ENCODE measurements around the gene MAD2L2. TPM values are rescaled to one million over a fixed set of nuclear protein-coding genes. Genes with fewer than 3 reads are reported as not detected.

MAD2L2 gene
- total RNA-seq, 1 experiment from 2014 or later: 127 TPM

DNA sequence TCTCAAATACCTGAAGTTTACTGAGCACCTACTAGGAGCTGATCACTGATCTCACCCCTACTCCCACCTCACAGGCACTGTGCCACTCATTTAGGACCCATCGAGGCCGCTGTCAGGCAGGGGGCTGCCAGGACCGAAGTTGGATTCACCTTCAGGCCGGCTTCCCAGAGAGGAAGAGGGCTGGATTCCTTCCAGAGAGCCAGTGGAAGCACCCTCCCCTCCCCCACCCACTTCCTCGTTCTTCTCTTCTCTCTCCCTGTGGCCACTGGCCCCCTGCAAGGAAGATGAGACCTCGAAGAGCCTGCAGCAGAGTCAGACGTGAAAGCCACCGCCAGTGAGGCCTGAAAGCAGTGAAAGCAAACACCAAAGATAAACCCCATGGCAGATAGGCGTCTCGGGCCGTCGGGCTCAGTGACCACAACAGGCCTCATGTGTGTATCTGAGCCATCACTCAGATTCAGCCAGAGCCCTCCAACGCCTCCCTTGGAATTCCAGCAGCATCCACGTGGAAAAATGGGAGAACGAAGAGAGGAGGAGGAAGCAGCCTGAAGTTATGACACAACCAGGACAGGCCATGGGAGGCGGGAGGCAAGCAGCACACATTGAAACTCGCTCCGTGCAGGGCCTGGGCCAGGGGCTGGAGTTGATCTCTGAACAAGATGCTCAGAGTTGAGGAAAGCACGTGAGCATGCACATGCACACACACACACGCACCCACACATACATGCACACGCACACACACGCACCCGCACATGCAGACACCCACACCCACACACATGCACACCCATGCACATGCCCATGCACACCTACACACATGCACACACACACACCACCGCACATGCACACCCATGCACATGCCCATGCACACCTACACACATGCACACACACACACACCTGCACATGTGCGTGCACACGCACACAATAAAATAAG, 48.8 kb upstream of the MAD2L2 start:
- POLR2A ChIA-PET (ENCODE audit: unreplicated experiment): no interaction called here
- no peak overlapping the region for H3K4me3 ChIP-seq (ENCODE audit: low read length)
- H3K9me2 ChIP-seq (replicated peaks; ENCODE audit: low read length): no peaks in the 10 kb centered on the region
- no peaks in the 10 kb centered on the region for H3K9me3 ChIP-seq (ENCODE audit: low read length)
- H3F3A ChIP-seq (ENCODE audit: low read length, unreplicated experiment): no peaks in the 10 kb centered on the region
- no peaks in the 10 kb centered on the region for H3K27me3 ChIP-seq (ENCODE audit: low read length)
- TF ChIP-seq, protein P1, sequence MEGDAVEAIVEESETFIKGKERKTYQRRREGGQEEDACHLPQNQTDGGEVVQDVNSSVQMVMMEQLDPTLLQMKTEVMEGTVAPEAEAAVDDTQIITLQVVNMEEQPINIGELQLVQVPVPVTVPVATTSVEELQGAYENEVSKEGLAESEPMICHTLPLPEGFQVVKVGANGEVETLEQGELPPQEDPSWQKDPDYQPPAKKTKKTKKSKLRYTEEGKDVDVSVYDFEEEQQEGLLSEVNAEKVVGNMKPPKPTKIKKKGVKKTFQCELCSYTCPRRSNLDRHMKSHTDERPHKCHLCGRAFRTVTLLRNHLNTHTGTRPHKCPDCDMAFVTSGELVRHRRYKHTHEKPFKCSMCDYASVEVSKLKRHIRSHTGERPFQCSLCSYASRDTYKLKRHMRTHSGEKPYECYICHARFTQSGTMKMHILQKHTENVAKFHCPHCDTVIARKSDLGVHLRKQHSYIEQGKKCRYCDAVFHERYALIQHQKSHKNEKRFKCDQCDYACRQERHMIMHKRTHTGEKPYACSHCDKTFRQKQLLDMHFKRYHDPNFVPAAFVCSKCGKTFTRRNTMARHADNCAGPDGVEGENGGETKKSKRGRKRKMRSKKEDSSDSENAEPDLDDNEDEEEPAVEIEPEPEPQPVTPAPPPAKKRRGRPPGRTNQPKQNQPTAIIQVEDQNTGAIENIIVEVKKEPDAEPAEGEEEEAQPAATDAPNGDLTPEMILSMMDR (conservative IDR thresholded peaks at IDR 0.05; ENCODE audit: low read depth, low read length): no peak
- TF ChIP-seq EZH2 (IDR thresholded peaks at IDR 0.05; ENCODE audit: low read length, unreplicated experiment) (no peak), EZH2phosphoT487 (IDR thresholded peaks at IDR 0.05; ENCODE audit: borderline replicate concordance, low read length) (no peak)
- no peak overlapping the region for H3K27ac ChIP-seq (ENCODE audit: low read length)
- no peak for DNase-seq
- no peaks in the 10 kb centered on the region for H3K79me2 ChIP-seq (ENCODE audit: low read length)
- no peaks in the 10 kb centered on the region for H4K20me1 ChIP-seq (ENCODE audit: low read length)
- H3K36me3 ChIP-seq (ENCODE audit: low read depth, low read length): no peaks in the 10 kb centered on the region
- BruUV-seq (replicated peaks): no TSS peak
- H3K4me2 ChIP-seq (ENCODE audit: low read length): no peak overlapping the region
- peaks cover 7% of the 10 kb centered on the region; the same call in 1 of the 2 replicates for H3K4me1 ChIP-seq (ENCODE audit: insufficient read depth, low read length)
- intact Hi-C loops (cut with micrococcal nuclease): no loop called here
- peak; percentile 7; the same call in 1 of the 2 replicates for ATAC-seq
- H3K9ac ChIP-seq (ENCODE audit: low read length): no peak overlapping the region
- H2AFZ ChIP-seq (ENCODE audit: low read length): no peak overlapping the region
- CTCF ChIA-PET: interaction anchor here (0.7 kb wide), 1 partner anchor 61 kb away, joined by 3 read pairs; no protein-coding TSS in a partner anchor

- H3K27ac ChIP-seq (ENCODE audit: low read length): no peak overlapping the region
- BruUV-seq (replicated peaks): no TSS peak
- no peaks in the 10 kb centered on the region for H4K20me1 ChIP-seq (ENCODE audit: low read length)
- no peak for TF ChIP-seq EZH2phosphoT487 (IDR thresholded peaks at IDR 0.05; ENCODE audit: borderline replicate concordance, low read length)
- TF ChIP-seq, protein P1 (conservative IDR thresholded peaks at IDR 0.05; ENCODE audit: low read depth, low read length): no peak
- TF ChIP-seq EZH2 (IDR thresholded peaks at IDR 0.05; ENCODE audit: low read length, unreplicated experiment): no peak
- ChIA-PET CTCF (no interaction called here), POLR2A (ENCODE audit: unreplicated experiment) (no interaction called here)
- H3K9ac ChIP-seq (ENCODE audit: low read length): no peak overlapping the region
- DNase-seq: no peak
- H3K27me3 ChIP-seq (ENCODE audit: low read length): no peaks in the 10 kb centered on the region
- intact Hi-C loops (cut with micrococcal nuclease): no loop called here
- H3F3A ChIP-seq (ENCODE audit: low read length, unreplicated experiment): no peaks in the 10 kb centered on the region
- no peaks in the 10 kb centered on the region for H3K9me3 ChIP-seq (ENCODE audit: low read length)
- H3K9me2 ChIP-seq (replicated peaks; ENCODE audit: low read length): no peaks in the 10 kb centered on the region
- no peaks in the 10 kb centered on the region for H3K36me3 ChIP-seq (ENCODE audit: low read depth, low read length)
- peaks cover 7% of the 10 kb centered on the region; the same call in 1 of the 2 replicates for H3K4me1 ChIP-seq (ENCODE audit: insufficient read depth, low read length)
- H2AFZ ChIP-seq (ENCODE audit: low read length): no peak overlapping the region
- H3K79me2 ChIP-seq (ENCODE audit: low read length): no peaks in the 10 kb centered on the region
- no peak overlapping the region for H3K4me2 ChIP-seq (ENCODE audit: low read length)
- no peak for ATAC-seq
- no peak overlapping the region for H3K4me3 ChIP-seq (ENCODE audit: low read length)
Measured at GRCh38 chr1:11729155-11729497, 48.2 kb upstream of the MAD2L2 start.
